HG02852 (cell line): Measurements from ENCODE around the gene NRG3.
"Not testable (repeated sequence)": the region's sequence is repeated elsewhere in the genome, so short reads cannot be mapped to it uniquely, and the experiment has no call there.

Source experiments
- ATAC-seq: cut with Tn5 transposase; IDR thresholded peaks from one replicate; pipeline ENCODE4 v1.9.1; 2021; ENCODE audit warnings: mild to moderate bottlenecking, moderate library complexity; ENCODE audit not compliant: unreplicated experiment

The NRG3 gene

DNA sequence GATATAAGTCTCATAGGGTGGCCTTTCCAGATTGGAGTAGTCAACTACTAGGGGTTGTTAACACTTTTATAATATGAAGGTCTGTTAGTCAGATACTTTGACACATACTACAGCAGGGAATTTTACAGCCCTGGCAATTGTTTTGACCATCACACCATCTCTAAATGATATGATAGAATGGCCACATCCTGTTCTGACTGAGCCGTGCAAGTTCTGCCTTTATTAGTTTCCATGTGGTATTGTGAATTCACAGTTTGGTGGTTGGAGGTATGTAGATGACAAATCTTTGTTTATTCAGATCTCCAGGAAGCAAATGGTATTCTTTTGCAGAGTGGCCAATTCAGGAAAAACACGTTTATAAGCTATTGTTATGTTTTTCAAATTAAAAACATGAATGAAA is 83.0 kb downstream of the NRG3 start:
- no peak for ATAC-seq

GRCh38 chr10:81959016-81959415 is 84.0 kb downstream of the NRG3 start:
- ATAC-seq, result no peak

GRCh38 chr10:81961451-81962184 is 86.6 kb downstream of the NRG3 start:
- ATAC-seq, result no peak

GRCh38 chr10:81963606-81964005 is 88.6 kb downstream of the NRG3 start:
- no peak for ATAC-seq

DNA sequence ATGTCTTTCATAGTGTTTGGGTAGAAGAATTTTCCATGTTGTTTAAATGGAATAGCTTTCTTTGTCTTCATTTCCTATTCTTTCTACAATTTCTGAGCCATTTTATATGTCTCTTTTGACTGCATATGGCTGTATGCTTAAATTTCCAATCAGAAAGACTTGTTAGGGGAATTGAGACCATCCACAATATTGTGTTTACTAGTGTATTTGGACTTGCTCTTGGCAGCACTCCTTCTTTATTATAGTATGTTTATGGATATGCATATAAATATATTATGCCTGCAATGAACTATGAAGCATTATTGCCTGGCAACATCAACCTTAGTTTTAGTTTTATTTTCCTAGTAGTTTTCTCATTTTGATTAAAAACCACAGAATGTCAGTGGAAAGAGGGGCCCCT is 92.7 kb downstream of the NRG3 start:
- no peak for ATAC-seq

DNA sequence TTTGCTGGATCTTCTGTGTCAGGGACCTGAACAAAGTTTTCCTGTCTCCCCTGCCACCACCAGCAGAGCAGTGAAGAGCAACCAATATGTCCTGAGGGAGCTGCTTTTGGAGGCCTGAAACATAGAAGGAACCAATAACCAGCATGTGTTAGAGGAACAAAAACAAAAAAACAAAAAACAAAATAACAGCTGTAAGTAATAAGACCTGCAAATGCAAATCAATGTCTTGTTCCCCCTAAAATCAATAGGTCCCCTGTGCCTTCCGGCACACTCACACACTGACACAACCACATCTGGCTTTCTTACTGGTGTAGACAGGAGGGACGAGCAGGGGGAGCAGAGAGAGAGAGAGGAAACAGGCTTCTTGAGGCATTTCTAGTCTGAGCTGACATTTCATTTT is 94.1 kb downstream of the NRG3 start:
- ATAC-seq, result no peak

DNA sequence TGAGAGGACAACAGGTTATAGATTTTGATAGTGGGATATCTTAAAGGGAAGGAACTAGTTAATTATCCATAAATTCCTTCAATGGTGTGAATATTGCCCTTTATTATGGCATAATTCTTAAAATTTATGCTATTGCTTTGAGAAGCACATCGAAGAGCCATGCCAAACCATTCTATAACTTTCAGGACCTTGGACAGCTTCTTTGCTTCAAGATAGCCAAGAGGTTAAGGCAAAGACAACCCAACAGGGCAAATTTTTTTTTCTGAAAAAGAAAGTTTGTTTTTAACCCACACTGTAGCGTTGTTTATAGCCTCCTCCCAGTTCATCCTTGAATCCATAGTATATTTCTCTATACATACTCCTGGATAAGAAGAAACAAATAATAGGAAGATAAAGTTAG is 103.2 kb downstream of the NRG3 start:
- ATAC-seq, result no peak

- ATAC-seq, result no peak
These were observed 106.7 kb downstream of the NRG3 start for GRCh38 chr10:81981724-81982123.

DNA sequence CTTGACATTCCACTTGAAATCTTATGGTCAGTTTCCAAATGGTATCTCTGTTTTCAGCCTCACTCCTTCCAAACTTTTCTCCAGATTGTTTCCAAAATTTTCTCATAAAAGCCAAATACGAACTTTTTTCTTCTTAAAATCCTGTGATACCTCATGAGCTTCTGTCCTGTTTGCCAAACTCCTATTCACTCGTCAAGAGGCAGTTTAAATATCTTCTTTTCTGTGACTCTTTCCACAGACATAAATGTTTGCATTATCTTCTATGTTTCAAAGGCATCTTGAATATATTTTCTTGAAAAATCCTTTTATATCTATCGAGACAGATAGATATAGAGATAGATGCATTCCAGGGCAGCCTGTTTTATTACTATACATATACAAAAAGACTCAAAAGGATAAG is 109.4 kb downstream of the NRG3 start:
- no peak for ATAC-seq

DNA sequence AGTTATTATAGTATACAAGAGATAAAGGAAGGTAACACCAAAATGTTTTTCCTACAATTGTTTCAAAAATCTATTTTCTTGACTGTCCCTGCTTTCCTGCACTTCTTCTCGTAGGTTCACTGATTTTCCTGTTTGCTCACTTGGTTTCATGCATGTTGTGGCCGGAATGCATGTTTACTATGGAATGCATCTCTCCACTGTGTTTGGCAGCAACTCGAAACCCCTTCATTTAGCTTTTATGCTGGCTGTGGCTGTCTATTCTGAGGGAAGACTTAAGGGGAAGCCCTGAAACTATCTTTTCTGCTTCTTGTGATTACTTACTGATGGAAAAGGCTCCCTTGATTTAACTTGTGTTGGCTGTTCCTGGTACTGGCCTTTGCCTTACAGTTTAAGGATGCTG is 120.3 kb downstream of the NRG3 start:
- no peak for ATAC-seq

- ATAC-seq, result no peak
These were observed 121.9 kb downstream of the NRG3 start for GRCh38 chr10:81996927-81997326.

GRCh38 chr10:82020999-82021398 is 146.0 kb downstream of the NRG3 start:
- no peak for ATAC-seq

DNA sequence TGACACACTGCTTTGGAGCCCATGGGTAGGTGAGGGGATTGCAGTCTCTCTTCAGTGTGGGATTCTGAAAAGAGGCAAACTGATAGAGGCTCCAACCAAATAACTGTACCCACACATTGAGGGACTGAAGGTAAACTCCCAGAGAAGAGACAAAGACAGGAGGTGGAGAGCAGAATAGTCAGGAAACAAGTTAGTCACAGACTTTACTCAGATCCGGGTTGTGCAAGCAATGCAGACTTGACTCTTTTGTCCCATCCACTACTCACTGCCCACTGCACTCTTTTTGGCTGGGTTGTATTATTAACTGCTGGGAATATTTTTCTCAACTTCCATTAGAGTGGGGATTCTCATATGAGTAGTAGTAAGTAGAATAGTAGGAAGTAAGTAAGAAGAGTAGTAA is 152.7 kb downstream of the NRG3 start:
- no peak for ATAC-seq

GRCh38 chr10:82037076-82037475 is 162.1 kb downstream of the NRG3 start:
- no peak for ATAC-seq

- ATAC-seq, result no peak
These were observed 163.6 kb downstream of the NRG3 start for GRCh38 chr10:82038587-82038986.

DNA sequence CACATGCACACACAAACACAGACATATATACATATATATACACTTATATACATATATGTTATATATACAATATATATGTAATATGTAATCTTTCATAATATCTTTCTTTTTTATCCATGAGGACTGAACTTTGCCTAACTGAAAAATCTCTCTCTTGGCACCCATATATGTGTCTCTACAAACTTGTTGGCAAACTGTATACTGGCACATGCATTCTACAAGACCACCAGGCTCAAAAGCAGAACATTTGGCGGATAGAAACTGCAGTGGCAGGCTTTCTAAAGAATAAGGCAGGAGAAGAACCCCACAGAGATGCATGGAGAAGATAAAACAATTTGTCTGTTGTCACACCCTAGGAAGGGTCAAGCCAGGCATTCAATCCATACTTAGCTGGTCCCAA is 165.3 kb downstream of the NRG3 start:
- no peak for ATAC-seq

GRCh38 chr10:82041018-82041417 is 166.0 kb downstream of the NRG3 start:
- ATAC-seq, result no peak

GRCh38 chr10:82056391-82056790 is 181.4 kb downstream of the NRG3 start:
- no peak for ATAC-seq

GRCh38 chr10:82067192-82067591 is 192.2 kb downstream of the NRG3 start:
- not testable (repeated sequence) for ATAC-seq

GRCh38 chr10:82068501-82068900 is 193.5 kb downstream of the NRG3 start:
- ATAC-seq, result no peak

GRCh38 chr10:82071231-82071630 is 196.2 kb downstream of the NRG3 start:
- peak; percentile 64 for ATAC-seq

DNA sequence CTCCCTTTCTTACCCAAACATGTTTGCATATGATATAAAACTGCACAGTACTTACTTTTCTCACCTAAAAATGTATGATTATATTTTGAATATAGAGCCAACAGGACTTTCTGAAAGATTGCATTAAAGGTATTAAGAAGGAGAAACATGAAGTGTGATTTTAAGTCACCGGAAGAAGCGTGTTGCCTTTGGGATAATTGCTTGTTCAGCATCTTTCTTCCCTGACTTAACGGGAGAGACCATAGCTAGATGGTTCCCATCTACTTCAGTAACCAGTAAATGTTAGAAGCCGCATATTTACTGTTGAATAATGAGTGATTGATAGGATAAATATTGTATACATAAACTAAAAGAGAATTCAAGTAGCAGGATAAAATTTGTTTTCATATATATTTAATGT is 197.1 kb downstream of the NRG3 start:
- no peak for ATAC-seq

DNA sequence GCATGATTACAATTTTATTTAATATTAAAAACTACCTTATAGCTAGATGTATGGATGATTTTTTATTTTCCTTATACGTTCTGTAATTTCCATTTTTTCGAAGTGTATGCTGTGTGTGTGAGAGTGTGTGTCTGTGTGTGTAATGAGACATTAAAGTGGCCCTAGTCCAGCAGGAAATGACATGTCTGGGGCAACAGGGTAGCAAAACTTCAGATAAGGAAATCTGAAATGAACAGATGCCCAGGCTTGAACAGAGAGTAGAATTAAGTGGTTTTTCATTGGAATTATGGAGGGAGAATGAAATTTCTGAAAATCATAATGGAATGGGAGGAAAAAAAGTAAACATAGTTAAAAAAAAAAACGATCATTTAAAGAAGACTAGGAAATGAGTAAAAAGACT is 200.6 kb downstream of the NRG3 start:
- no peak for ATAC-seq
